OCI-LY7 (cell line): ENCODE data around the gene NFYC.

Experiments
- EZH2phosphoT487 ChIP-seq: fragments of 200-600 bp; sonication (generic); IDR thresholded peaks from 2 replicates; pipeline ENCODE4 v1.6.1; 2018; ENCODE audit warnings: low read depth, borderline replicate concordance, mild to moderate bottlenecking, mixed run types, antibody characterized with exemption, low read length, moderate library complexity, mixed read lengths
- TF ChIP-seq, protein P1 (sequence below): fragments of 200-600 bp; sonication (generic); conservative IDR thresholded peaks from 2 replicates; pipeline ENCODE4 v1.5.1; 2014; ENCODE audit warnings: mild to moderate bottlenecking, antibody characterized with exemption, low read length, moderate library complexity, mixed read lengths

GRCh38 chr1:40764981-40765380 lies 73.5 kb downstream of the NFYC start:
- TF ChIP-seq, protein P1, sequence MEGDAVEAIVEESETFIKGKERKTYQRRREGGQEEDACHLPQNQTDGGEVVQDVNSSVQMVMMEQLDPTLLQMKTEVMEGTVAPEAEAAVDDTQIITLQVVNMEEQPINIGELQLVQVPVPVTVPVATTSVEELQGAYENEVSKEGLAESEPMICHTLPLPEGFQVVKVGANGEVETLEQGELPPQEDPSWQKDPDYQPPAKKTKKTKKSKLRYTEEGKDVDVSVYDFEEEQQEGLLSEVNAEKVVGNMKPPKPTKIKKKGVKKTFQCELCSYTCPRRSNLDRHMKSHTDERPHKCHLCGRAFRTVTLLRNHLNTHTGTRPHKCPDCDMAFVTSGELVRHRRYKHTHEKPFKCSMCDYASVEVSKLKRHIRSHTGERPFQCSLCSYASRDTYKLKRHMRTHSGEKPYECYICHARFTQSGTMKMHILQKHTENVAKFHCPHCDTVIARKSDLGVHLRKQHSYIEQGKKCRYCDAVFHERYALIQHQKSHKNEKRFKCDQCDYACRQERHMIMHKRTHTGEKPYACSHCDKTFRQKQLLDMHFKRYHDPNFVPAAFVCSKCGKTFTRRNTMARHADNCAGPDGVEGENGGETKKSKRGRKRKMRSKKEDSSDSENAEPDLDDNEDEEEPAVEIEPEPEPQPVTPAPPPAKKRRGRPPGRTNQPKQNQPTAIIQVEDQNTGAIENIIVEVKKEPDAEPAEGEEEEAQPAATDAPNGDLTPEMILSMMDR: no peak
- no peak for TF ChIP-seq EZH2phosphoT487
